SK-N-SH (cell line): ENCODE results near the gene FAM107A. TPM values are rescaled to one million over a fixed set of nuclear protein-coding genes. Genes with fewer than 3 reads are reported as not detected.

Source experiments
- CTCF ChIA-PET: fragments of 300-600, 350-600 bp; formaldehyde crosslinking; extraction: SDS; loops from one replicate; lab custom pipeline; 2021; lab: Yijun Ruan, JAX
- POLR2A ChIA-PET: fragments of 350-600 bp; sonication (Branson Sonifier 250); formaldehyde crosslinking; extraction: SDS; loops from one replicate; lab custom pipeline; 2020; ENCODE audit warnings: antibody characterized with exemption, inconsistent platforms; lab: Yijun Ruan, JAX
- DNase-seq: peaks from one replicate; pipeline ENCODE4 v3.0.0; 2012
- H2AFZ ChIP-seq: fragments of 200-600 bp; sonication (generic); 2 replicates; pipeline ENCODE4 v1.8.1; 2016; ENCODE audit warnings: antibody characterized with exemption, mild to moderate bottlenecking, low read depth
- H3F3A ChIP-seq: fragments of 200-600 bp; sonication (generic); replicated peaks from 2 replicates; pipeline ENCODE3; 2016; ENCODE audit warnings: antibody characterized with exemption, mild to moderate bottlenecking; ENCODE audit not compliant: insufficient read depth
- H3K27ac ChIP-seq, 2 experiments: fragments of 200-500 bp in 1 of 2; fragments of 200-600 bp in 1 of 2; sonication (Bioruptor generic) in 1 of 2; sonication (generic), shearing (Covaris generic) in 1 of 2; 2 replicates each; pipeline versions ENCODE4 v1.5.1 to v1.6.1; 2014 to 2016; ENCODE audit warnings: low read depth in 2 of 2, inconsistent platforms in 1 of 2, low read length in 1 of 2, mild to moderate bottlenecking in 1 of 2, mixed read lengths in 1 of 2
- H3K27me3 ChIP-seq: fragments of 200-600 bp; sonication (generic), shearing (Covaris generic); 2 replicates; pipeline ENCODE4 v1.6.1; 2016; ENCODE audit warnings: mixed run types; ENCODE audit not compliant: insufficient read depth
- H3K36me3 ChIP-seq, 2 experiments: fragments of 200-500 bp in 1 of 2; fragments of 200-600 bp in 1 of 2; sonication (Bioruptor generic) in 1 of 2; sonication (generic) in 1 of 2; replicated peaks in 1 of 2; 2 replicates each; pipeline versions ENCODE3 to v1.5.1; 2014 to 2016; ENCODE audit warnings: low read length in 1 of 2, mild to moderate bottlenecking in 1 of 2; ENCODE audit not compliant: insufficient read depth in 2 of 2, control insufficient read depth in 1 of 2
- H3K4me1 ChIP-seq, 2 experiments: fragments of 200-500 bp in 1 of 2; fragments of 200-600 bp in 1 of 2; sonication (Bioruptor generic) in 1 of 2; sonication (generic), shearing (Covaris generic) in 1 of 2; 2 replicates each; pipeline versions ENCODE4 v1.5.1 to v1.6.1; 2014 to 2016; ENCODE audit warnings: low read depth in 1 of 2, low read length in 1 of 2, mixed run types in 1 of 2; ENCODE audit not compliant: insufficient read depth in 2 of 2, control insufficient read depth in 1 of 2
- H3K4me2 ChIP-seq: fragments of 200-600 bp; sonication (generic), shearing (Covaris generic); 2 replicates; pipeline ENCODE4 v1.6.1; 2017; ENCODE audit warnings: mixed run types
- H3K4me3 ChIP-seq, 2 experiments: fragments of 200-500 bp in 1 of 2; fragments of 200-600 bp in 1 of 2; sonication (Bioruptor generic) in 1 of 2; sonication (generic), shearing (Covaris generic) in 1 of 2; 2 replicates each; pipeline versions ENCODE4 v1.5.1 to v1.8.1; 2014 to 2016; ENCODE audit warnings: low read depth in 2 of 2, inconsistent platforms in 1 of 2, low read length in 1 of 2, mild to moderate bottlenecking in 1 of 2, mixed read lengths in 1 of 2, moderate library complexity in 1 of 2
- H3K79me2 ChIP-seq: fragments of 200-600 bp; sonication (generic); 2 replicates; pipeline ENCODE4 v1.8.1; 2017; ENCODE audit warnings: mild to moderate bottlenecking; ENCODE audit not compliant: insufficient read depth
- H3K9ac ChIP-seq: fragments of 200-600 bp; sonication (generic); 2 replicates; pipeline ENCODE4 v1.6.1; 2017; ENCODE audit warnings: mixed run types
- H3K9me2 ChIP-seq: fragments of 200-600 bp; sonication (generic); 2 replicates; pipeline ENCODE4 v1.6.1; 2017; ENCODE audit warnings: mixed run types
- H3K9me3 ChIP-seq: fragments of 200-600 bp; sonication (generic); 2 replicates; pipeline ENCODE4 v1.6.1; 2017; ENCODE audit warnings: mixed run types, mild to moderate bottlenecking, moderate library complexity
- H4K20me1 ChIP-seq: fragments of 200-600 bp; sonication (generic); 2 replicates; pipeline ENCODE4 v1.6.1; 2017; ENCODE audit warnings: mild to moderate bottlenecking, mixed run types; ENCODE audit not compliant: insufficient read depth
- CHD2 ChIP-seq: fragments of 150-350 bp; IDR thresholded peaks from 2 replicates; pipeline ENCODE4 v1.6.1; 2018; ENCODE audit warnings: low read length; ENCODE audit not compliant: partially characterized antibody
- ELF1 ChIP-seq: IDR thresholded peaks from 2 replicates; pipeline ENCODE4 v1.4.0; 2012
- EP300 ChIP-seq, 2 experiments: IDR thresholded peaks; 2 replicates each; pipeline versions ENCODE4 v1.4.0 to v1.6.1; 2012; ENCODE audit warnings: borderline replicate concordance in 1 of 2, low read depth in 1 of 2, low read length in 1 of 2
- FOSL2 ChIP-seq: IDR thresholded peaks from 2 replicates; pipeline ENCODE4 v1.4.0; 2012; ENCODE audit warnings: low read depth, mild to moderate bottlenecking, moderate library complexity, borderline replicate concordance
- FOXJ3 ChIP-seq: sonication (generic); formaldehyde crosslinking; IDR thresholded peaks from 2 replicates; pipeline ENCODE4 v1.5.1; 2020; ENCODE audit warnings: mild to moderate bottlenecking, missing genetic modification reagents
- GABPA ChIP-seq: IDR thresholded peaks from 2 replicates; pipeline ENCODE4 v1.4.0; 2012; ENCODE audit warnings: low read depth, mild to moderate bottlenecking
- GATA2 ChIP-seq: sonication (generic); formaldehyde crosslinking; IDR thresholded peaks from 2 replicates; pipeline ENCODE4 v1.5.0; 2020; ENCODE audit warnings: mild to moderate bottlenecking, missing genetic modification reagents
- JUND ChIP-seq: IDR thresholded peaks from 2 replicates; pipeline ENCODE4 v1.4.0; 2012
- NRF1 ChIP-seq: IDR thresholded peaks from 2 replicates; pipeline ENCODE4 v1.6.1; 2012; ENCODE audit warnings: low read depth, mild to moderate bottlenecking, low read length
- PBX3 ChIP-seq: IDR thresholded peaks from 2 replicates; pipeline ENCODE4; 2012
- POLR2AphosphoS5 ChIP-seq: IDR thresholded peaks from 2 replicates; pipeline ENCODE4 v1.6.1; 2012; ENCODE audit warnings: low read depth, low read length
- RAD21 ChIP-seq: IDR thresholded peaks from 2 replicates; pipeline ENCODE4 v1.6.1; 2012; ENCODE audit warnings: mild to moderate bottlenecking, low read length
- RFX5 ChIP-seq: IDR thresholded peaks from 2 replicates; pipeline ENCODE4 v1.6.1; 2012; ENCODE audit warnings: mild to moderate bottlenecking, improper control_type of control experiment, low read length
- SIN3A ChIP-seq: IDR thresholded peaks from 2 replicates; pipeline ENCODE4 v1.6.1; 2012; ENCODE audit warnings: low read depth, mild to moderate bottlenecking, low read length, moderate library complexity, borderline replicate concordance
- SMC3 ChIP-seq: IDR thresholded peaks from 2 replicates; pipeline ENCODE4 v1.6.1; 2012; ENCODE audit warnings: low read depth, low read length, improper control_type of control experiment
- TEAD4 ChIP-seq: IDR thresholded peaks from 2 replicates; pipeline ENCODE4 v1.4.0; 2012; ENCODE audit warnings: mild to moderate bottlenecking, borderline replicate concordance; ENCODE audit not compliant: insufficient read depth
- WGBS: methylation state at CpG from one replicate; pipeline ENCODE4 v1.1.6; 2017; ENCODE audit warnings: low lambda C conversion rate; 5-methylcytosine and 5-hydroxymethylcytosine counted together
- polyA plus RNA-seq, 3 experiments: library from polyadenylated mRNA; depleted of rRNA; stranded (reverse); fragments of >200 nt; gene quantifications; 2 replicates each; pipeline ENCODE4 v1.2.3, GENCODE V29; 2012
- TF ChIP-seq, protein P1 (sequence below): IDR thresholded peaks from 2 replicates; pipeline ENCODE4 v1.4.0; 2012; ENCODE audit warnings: low read depth, borderline replicate concordance

The FAM107A gene
- polyA plus RNA-seq, 1 of the 3 experiments (the other 2 are of a cell fraction) = 0.02 TPM

DNA sequence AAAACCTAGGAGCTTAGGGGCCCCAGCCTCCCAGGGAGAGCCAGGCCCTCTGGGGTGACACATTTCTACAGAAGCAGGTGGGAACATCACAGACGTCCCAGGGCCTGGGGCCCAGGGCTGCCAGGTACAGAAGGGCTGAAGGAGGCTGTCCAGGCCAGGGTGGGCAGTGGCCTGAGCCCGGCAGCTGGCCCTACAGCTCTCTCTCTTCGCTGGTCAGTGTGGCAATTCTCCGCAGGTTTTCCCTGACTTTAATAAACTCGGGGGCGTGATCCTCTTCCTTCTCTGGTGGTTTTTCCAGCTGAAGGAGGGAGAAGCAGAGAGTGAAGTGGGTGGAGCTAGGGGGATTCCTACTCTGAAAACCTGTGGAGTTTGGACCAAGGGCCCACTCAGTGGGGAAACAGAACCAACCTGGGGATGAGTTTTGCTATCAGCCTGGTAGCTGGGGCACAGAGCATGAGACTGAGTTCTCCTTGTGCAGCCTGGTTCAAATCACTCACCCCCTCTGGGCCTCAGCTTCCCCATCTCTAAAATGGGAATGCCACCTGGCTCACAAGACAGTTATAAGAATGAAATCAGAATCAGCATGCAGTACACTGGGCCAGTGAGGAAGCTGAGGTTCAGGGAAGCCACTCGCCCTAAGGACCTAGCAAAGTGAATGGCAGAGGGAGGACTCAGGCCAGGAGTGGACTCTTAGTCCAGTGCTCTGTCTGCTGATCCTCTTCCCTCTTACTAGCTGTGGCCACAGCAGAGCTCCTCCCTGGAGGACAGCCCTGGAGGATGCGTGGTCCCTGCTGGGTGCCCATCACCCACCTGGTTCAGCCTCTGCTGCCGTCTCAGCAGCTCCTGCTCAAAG lies 10.6 kb downstream of the FAM107A start:
- Histone ChIP-seq H2AFZ (no peak overlapping the region), H3F3A (no peaks in the 10 kb centered on the region), H3K79me2 (no peaks in the 10 kb centered on the region), H3K4me2 (no peak overlapping the region), H3K4me3 (no peak overlapping the region), H3K9me3 (no peaks in the 10 kb centered on the region), H3K36me3 (no peaks in the 10 kb centered on the region), H3K4me1 (peaks cover 4% of the 10 kb centered on the region in 2 experiments; a peak in 1 of 4 replicates), H4K20me1 (no peaks in the 10 kb centered on the region)
- DNase-seq = no peak
- CTCF ChIA-PET = interaction anchor here (1.0 to 17.3 kb wide), 13 partner anchors 9 to 184 kb away, joined by 3 to 446 read pairs (median 6); partner anchors contain the start of gene KCTD6
- 87% methylated on average over 8 of the region's 9 CpGs for WGBS
- no peak for TF ChIP-seq SMC3
- TF ChIP-seq FOSL2 = no peak
- TF ChIP-seq NRF1 = no peak
- TF ChIP-seq POLR2AphosphoS5 = no peak
- TF ChIP-seq FOXJ3 = no peak
- TF ChIP-seq, protein P1, sequence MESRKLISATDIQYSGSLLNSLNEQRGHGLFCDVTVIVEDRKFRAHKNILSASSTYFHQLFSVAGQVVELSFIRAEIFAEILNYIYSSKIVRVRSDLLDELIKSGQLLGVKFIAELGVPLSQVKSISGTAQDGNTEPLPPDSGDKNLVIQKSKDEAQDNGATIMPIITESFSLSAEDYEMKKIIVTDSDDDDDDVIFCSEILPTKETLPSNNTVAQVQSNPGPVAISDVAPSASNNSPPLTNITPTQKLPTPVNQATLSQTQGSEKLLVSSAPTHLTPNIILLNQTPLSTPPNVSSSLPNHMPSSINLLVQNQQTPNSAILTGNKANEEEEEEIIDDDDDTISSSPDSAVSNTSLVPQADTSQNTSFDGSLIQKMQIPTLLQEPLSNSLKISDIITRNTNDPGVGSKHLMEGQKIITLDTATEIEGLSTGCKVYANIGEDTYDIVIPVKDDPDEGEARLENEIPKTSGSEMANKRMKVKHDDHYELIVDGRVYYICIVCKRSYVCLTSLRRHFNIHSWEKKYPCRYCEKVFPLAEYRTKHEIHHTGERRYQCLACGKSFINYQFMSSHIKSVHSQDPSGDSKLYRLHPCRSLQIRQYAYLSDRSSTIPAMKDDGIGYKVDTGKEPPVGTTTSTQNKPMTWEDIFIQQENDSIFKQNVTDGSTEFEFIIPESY = no peak
- no peak for TF ChIP-seq GATA2 (CRISPR knock-in tag)
- no peak for TF ChIP-seq GABPA
- TF ChIP-seq TEAD4 = no peak
- TF ChIP-seq PBX3 = no peak
- no peak for TF ChIP-seq CHD2
- no peak for TF ChIP-seq JUND
- TF ChIP-seq EP300 (IDR thresholded peaks at IDR 0.05; ENCODE audit: borderline replicate concordance in 1 of 2, low read depth in 1 of 2, low read length in 1 of 2) = no peak
- TF ChIP-seq ELF1 = no peak
- TF ChIP-seq RFX5 = no peak
- no peak for TF ChIP-seq RAD21
- no peak for TF ChIP-seq SIN3A
- TF ChIP-seq, all 33 proteins: peak for 0
- Histone ChIP-seq H3K27me3 (no peaks in the 10 kb centered on the region), H3K9ac (no peak overlapping the region), H3K27ac (no peak overlapping the region), H3K9me2 (no peaks in the 10 kb centered on the region)
- POLR2A ChIA-PET = no interaction called here
